ENCODE data around the gene UBA5.
"Not testable (repeated sequence)": the region's sequence is repeated elsewhere in the genome, so short reads cannot be mapped to it uniquely, and the experiment has no call there.

The UBA5 gene

DNA sequence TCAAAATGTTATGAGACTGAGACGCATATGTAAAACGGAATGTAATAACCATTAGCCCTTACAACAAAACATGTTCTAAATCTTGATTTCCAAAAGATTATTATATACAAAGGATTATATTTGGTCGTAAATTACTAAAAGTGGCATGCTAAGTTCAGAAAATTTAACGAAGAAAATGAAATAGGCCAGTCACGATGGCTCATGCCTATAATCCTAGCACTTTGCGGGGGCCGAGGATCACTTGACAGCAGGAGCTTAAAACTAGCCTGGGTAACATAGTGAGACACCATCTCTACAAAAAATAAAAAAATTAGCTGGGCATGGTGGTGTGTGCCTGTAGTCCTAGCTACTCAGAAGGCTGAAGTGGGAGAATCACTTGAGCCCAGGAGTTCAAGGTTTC is 29.5 kb upstream of the UBA5 start:
- no peak for DNase-seq (ENCODE audit: low read depth)
- peaks cover 38% of the 10 kb centered on the region for H3K36me3 ChIP-seq (ENCODE audit: control insufficient read depth, insufficient read depth, low read length, severe bottlenecking)

DNA sequence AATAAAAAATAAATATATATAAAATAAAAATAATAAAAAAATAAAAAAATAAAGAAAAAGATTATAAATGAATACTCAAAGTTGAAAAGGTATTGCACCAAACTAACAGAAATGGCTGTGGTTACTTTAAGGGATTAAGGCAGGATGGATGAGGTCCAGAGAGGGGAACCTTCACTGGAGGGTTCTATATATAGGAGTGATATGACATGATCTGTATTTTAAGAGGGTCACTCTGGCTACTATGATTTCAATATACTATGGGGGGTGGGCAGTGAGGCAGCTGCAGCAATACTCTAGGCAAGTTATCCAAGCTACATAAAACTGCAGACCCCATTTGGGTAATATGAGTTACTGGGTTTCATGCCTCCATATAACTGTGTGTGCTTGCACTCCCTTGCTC is 25.1 kb upstream of the UBA5 start:
- Histone ChIP-seq H3K4me1 (ENCODE audit: control insufficient read depth, insufficient read depth, low read length) (peaks cover 16% of the 10 kb centered on the region), H3K4me3 (ENCODE audit: low read length) (no peak overlapping the region), H3K9ac (ENCODE audit: low read length) (no peak overlapping the region), H3K27me3 (replicated peaks; ENCODE audit: control insufficient read depth, insufficient read depth, low read length) (no peaks in the 10 kb centered on the region), H3K9me3 (ENCODE audit: control insufficient read depth, low read length) (no peaks in the 10 kb centered on the region), H3K36me3 (ENCODE audit: control insufficient read depth, insufficient read depth, low read length, severe bottlenecking) (peaks cover 40% of the 10 kb centered on the region)
- no peak for DNase-seq (ENCODE audit: low read depth)

More for the DNA sequence above, 29.5 kb upstream of the UBA5 start:
- Histone ChIP-seq H3K9ac (ENCODE audit: low read length) (no peak overlapping the region), H3K4me3 (ENCODE audit: low read length) (no peak overlapping the region), H3K9me3 (ENCODE audit: control insufficient read depth, low read length) (no peaks in the 10 kb centered on the region), H3K27me3 (replicated peaks; ENCODE audit: control insufficient read depth, insufficient read depth, low read length) (no peaks in the 10 kb centered on the region), H3K4me1 (ENCODE audit: control insufficient read depth, insufficient read depth, low read length) (peaks cover 22% of the 10 kb centered on the region)

DNA sequence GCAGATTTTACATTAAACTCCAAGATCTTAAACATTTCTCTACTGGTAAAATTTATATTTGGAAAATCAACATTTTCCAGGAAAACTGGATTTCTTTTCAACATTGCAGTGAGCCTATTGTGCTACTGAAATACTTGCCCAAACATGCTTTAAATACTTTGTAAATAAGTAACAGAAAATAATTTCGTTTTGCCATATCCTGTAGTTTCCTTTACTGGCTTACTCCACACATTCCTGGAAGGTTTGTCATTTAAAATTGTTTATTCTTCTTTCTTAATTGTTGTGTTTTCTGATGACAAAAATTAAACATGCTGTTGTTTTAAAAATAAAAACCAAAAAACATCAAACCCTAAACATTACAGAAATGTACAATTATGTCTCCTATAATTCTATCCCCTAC is 22.5 kb upstream of the UBA5 start:
- Histone ChIP-seq H3K9ac (ENCODE audit: low read length) (peak overlapping the region; percentile 20), H3K4me1 (ENCODE audit: control insufficient read depth, insufficient read depth, low read length) (peaks cover 13% of the 10 kb centered on the region), H3K27me3 (replicated peaks; ENCODE audit: control insufficient read depth, insufficient read depth, low read length) (no peaks in the 10 kb centered on the region), H3K9me3 (ENCODE audit: control insufficient read depth, low read length) (no peaks in the 10 kb centered on the region), H3K36me3 (ENCODE audit: control insufficient read depth, insufficient read depth, low read length, severe bottlenecking) (peaks cover 44% of the 10 kb centered on the region), H3K4me3 (ENCODE audit: low read length) (peak overlapping the region; percentile 14)
- peak; percentile 74 for DNase-seq (ENCODE audit: low read depth)

DNA sequence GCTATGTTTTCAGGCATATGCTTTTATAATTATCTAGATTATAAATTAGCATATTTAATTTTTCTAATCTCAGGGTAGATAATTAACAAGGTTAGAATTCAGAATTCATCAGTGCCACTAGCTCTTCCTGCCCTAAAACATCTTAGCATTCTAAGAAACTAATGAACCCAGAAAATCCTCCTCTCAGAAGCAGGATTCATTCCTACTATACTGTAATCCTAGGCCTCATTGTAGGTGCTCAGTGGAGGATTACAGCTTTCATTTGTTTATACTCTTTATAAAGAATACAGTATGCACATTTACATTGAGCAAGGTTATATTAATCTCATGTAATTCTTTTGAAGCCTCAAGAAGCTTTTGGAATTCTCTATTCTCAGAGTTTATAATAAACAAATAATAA is 21.4 kb upstream of the UBA5 start:
- Histone ChIP-seq H3K27me3 (replicated peaks; ENCODE audit: control insufficient read depth, insufficient read depth, low read length) (no peaks in the 10 kb centered on the region), H3K36me3 (ENCODE audit: control insufficient read depth, insufficient read depth, low read length, severe bottlenecking) (peaks cover 49% of the 10 kb centered on the region), H3K4me1 (ENCODE audit: control insufficient read depth, insufficient read depth, low read length) (peaks cover 13% of the 10 kb centered on the region), H3K9ac (ENCODE audit: low read length) (no peak overlapping the region), H3K9me3 (ENCODE audit: control insufficient read depth, low read length) (no peaks in the 10 kb centered on the region), H3K4me3 (ENCODE audit: low read length) (no peak overlapping the region)
- no peak for DNase-seq (ENCODE audit: low read depth)

DNA sequence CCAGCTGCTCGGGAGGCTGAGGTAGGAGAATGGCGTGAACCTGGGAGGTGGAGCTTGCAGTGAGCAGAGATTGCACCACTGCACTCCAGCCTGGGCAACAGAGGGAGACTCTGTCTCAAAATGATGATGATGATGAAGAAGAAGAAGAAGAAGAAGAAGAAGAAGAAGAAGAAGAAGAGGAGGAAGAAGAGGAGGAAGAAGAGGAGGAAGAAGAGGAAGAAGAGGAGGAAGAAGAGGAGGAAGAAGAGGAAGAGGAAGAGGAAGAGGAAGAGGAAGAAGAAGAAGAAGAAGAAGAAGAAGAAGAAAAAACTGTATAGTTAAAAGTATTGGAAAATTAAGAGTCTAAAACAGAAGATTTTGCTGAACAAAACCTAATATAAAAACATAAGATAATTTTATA is 18.7 kb upstream of the UBA5 start:
- not testable (repeated sequence) for DNase-seq (ENCODE audit: low read depth); H3K9me3 ChIP-seq (ENCODE audit: control insufficient read depth, low read length); H3K4me3 ChIP-seq (ENCODE audit: low read length); H3K27me3 ChIP-seq (replicated peaks; ENCODE audit: control insufficient read depth, insufficient read depth, low read length)
- Histone ChIP-seq H3K36me3 (ENCODE audit: control insufficient read depth, insufficient read depth, low read length, severe bottlenecking) (peaks cover 46% of the 10 kb centered on the region), H3K4me1 (ENCODE audit: control insufficient read depth, insufficient read depth, low read length) (peaks cover 13% of the 10 kb centered on the region), H3K9ac (ENCODE audit: low read length) (peak overlapping the region; percentile 29)

DNA sequence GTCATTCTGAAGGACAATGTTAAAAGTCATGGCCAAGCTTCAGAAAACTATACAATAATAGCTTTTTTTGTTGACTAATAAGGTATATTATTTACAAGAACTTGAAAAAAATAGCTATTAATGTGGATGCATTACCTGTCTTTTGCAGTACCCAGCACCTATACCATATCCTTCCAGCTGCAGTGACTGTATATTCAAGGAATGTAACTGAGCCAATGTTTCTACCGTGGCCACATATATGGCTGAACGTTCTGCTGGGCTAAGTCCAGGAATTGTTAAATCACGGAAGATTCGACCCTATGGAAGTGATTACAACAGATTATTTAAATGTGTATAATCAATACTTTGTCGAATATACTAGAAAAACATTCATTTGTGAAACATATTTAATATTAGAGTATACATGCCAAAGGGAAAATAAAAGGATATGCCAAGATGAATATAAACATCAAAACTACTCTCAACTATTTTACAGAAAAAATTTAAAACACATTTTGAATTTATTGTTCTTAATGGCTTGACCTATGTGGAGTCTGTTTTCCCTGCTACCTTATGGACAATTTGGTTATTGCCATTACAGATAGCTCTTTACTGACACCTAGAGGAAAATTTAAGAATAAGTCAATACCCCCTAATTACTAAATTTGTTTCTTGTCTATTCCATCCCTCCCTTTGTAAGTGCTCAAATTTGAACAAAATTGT is 18.1 kb upstream of the UBA5 start:
- DNase-seq (ENCODE audit: low read depth) = peak; percentile 84

DNA sequence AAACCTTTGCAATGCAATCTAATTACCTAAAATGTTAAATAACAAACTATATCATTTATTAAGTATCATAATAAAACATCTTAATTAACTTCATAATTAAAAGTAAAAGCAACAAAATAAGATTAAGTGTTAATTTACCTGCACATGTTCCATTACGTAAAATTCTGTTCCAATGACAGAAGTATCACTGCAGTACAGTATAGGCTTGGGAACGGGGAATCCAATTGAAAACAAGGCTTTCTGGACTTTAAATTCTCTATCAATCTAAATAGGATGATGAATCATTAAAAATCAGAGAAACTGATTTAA is 17.6 kb upstream of the UBA5 start:
- Histone ChIP-seq H3K36me3 (ENCODE audit: control insufficient read depth, insufficient read depth, low read length, severe bottlenecking) (peaks cover 43% of the 10 kb centered on the region), H3K9ac (ENCODE audit: low read length) (no peak overlapping the region), H3K27me3 (replicated peaks; ENCODE audit: control insufficient read depth, insufficient read depth, low read length) (no peaks in the 10 kb centered on the region), H3K9me3 (ENCODE audit: control insufficient read depth, low read length) (no peaks in the 10 kb centered on the region), H3K4me3 (ENCODE audit: low read length) (no peak overlapping the region), H3K4me1 (ENCODE audit: control insufficient read depth, insufficient read depth, low read length) (peaks cover 7% of the 10 kb centered on the region)
- no peak for DNase-seq (ENCODE audit: low read depth)

More for the DNA sequence above, 18.1 kb upstream of the UBA5 start:
- H3K36me3 ChIP-seq (ENCODE audit: control insufficient read depth, insufficient read depth, low read length, severe bottlenecking) = peaks cover 43% of the 10 kb centered on the region
- no peaks in the 10 kb centered on the region for H3K27me3 ChIP-seq (replicated peaks; ENCODE audit: control insufficient read depth, insufficient read depth, low read length)
- no peak overlapping the region for H3K4me3 ChIP-seq (ENCODE audit: low read length)
- peak overlapping the region; percentile 29 for H3K9ac ChIP-seq (ENCODE audit: low read length)
- peaks cover 12% of the 10 kb centered on the region for H3K4me1 ChIP-seq (ENCODE audit: control insufficient read depth, insufficient read depth, low read length)
- no peaks in the 10 kb centered on the region for H3K9me3 ChIP-seq (ENCODE audit: control insufficient read depth, low read length)

DNA sequence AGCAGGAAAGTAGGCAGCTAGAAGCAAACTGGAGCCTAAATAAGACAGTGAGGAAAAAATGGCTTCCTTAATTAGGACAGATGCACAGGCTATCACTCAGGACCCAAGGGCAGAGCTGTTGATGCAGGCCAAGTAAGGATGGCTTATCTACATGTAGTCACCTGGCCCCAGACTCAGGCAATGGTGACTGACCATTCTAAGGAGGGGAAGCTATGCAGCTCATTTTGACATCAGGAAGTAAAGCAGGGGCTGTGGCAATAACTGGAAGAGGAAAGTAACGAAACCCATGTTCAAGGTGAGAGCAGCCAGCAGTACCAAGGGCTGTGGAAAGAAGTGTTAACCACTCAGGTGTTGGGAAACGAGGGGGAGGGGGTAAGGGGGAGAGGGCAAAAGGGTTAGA is 16.8 kb upstream of the UBA5 start:
- H3K4me3 ChIP-seq (ENCODE audit: low read length) = no peak overlapping the region
- H3K9ac ChIP-seq (ENCODE audit: low read length) = no peak overlapping the region
- H3K27me3 ChIP-seq (replicated peaks; ENCODE audit: control insufficient read depth, insufficient read depth, low read length) = no peaks in the 10 kb centered on the region

DNA sequence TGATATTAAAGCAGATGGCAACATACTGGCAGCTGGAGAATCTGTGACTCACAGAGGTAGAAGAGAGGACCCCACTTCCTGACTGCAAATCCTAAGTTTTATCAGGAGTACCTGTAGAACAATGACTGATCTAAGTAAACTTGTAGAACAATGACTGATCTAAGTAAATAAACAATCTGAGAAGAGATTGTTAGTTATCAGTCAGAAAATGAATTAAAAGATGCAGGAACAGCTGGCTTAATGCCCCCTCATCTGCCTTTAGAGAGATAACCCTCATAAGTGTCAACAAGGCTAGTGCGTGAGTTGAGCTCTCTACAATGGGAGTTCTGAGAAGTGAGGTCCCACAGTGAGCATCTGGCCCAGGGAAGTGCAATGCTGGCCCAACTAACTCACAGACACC is 15.1 kb upstream of the UBA5 start:
- DNase-seq (ENCODE audit: low read depth) = no peak
- H3K4me1 ChIP-seq (ENCODE audit: control insufficient read depth, insufficient read depth, low read length) = no peaks in the 10 kb centered on the region
- H3K27me3 ChIP-seq (replicated peaks; ENCODE audit: control insufficient read depth, insufficient read depth, low read length) = no peaks in the 10 kb centered on the region
- peaks cover 19% of the 10 kb centered on the region for H3K36me3 ChIP-seq (ENCODE audit: control insufficient read depth, insufficient read depth, low read length, severe bottlenecking)
- H3K4me3 ChIP-seq (ENCODE audit: low read length) = no peak overlapping the region
- no peaks in the 10 kb centered on the region for H3K9me3 ChIP-seq (ENCODE audit: control insufficient read depth, low read length)
- H3K9ac ChIP-seq (ENCODE audit: low read length) = no peak overlapping the region

More for the DNA sequence above, 16.8 kb upstream of the UBA5 start:
- Histone ChIP-seq H3K4me1 (ENCODE audit: control insufficient read depth, insufficient read depth, low read length) (no peaks in the 10 kb centered on the region), H3K9me3 (ENCODE audit: control insufficient read depth, low read length) (no peaks in the 10 kb centered on the region), H3K36me3 (ENCODE audit: control insufficient read depth, insufficient read depth, low read length, severe bottlenecking) (peaks cover 34% of the 10 kb centered on the region)
- no peak for DNase-seq (ENCODE audit: low read depth)

DNA sequence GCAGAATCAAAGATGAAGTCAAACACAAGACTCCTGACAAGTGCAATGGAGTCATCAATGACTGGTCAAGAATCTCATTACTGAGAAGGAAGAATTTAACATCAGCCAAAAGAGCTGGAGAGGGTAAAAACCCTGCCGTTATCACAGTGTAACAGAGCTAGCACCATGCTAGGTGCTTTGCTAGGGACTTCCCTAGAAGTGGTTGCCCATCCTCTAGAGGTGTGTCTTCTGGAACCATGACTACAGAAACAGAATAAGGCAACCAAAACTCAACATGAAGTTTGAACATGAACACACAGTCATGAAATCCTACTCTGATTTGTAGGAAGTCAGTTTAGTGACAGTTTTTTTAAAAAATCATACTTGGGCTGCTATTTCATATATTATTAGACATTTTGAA is 10.0 kb upstream of the UBA5 start:
- Histone ChIP-seq H3K27me3 (replicated peaks; ENCODE audit: control insufficient read depth, insufficient read depth, low read length) (no peaks in the 10 kb centered on the region), H3K9ac (ENCODE audit: low read length) (no peak overlapping the region), H3K36me3 (ENCODE audit: control insufficient read depth, insufficient read depth, low read length, severe bottlenecking) (no peaks in the 10 kb centered on the region), H3K4me1 (ENCODE audit: control insufficient read depth, insufficient read depth, low read length) (peaks cover 18% of the 10 kb centered on the region), H3K9me3 (ENCODE audit: control insufficient read depth, low read length) (no peaks in the 10 kb centered on the region), H3K4me3 (ENCODE audit: low read length) (no peak overlapping the region)
- DNase-seq (ENCODE audit: low read depth) = no peak

DNA sequence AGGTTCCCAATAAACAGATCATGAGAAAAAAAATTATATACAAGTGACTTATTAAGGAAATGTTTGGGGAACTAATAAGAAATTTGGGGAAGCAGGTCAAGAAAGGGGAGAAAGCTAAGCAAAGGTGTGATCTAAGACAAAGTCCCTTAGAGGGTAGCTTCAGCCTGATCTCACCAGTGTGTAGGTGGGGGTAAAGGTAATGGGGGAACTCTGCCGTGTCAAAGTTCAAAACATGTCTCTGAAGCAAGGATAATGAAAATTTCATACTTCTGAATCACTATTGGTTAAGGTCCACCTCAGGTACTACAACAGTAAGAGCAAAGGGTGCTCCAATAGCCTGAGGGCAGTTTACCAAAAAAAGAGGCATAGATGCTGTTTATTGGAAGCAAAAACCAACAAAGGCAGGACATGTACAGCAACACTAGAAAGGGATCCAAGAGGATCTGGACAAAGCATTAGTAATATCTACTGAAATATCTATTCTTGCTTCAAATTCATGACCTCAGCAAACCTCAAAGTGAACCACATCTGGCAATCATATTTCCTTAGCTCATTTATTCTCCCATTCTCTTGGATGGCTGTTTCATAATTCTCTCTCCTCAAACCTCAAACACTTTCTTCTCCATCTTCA is 7.4 kb upstream of the UBA5 start:
- peaks cover 25% of the 10 kb centered on the region for H3K4me1 ChIP-seq (ENCODE audit: control insufficient read depth, insufficient read depth, low read length)
- peak; percentile 16 for DNase-seq (ENCODE audit: low read depth)
- H3K4me3 ChIP-seq (ENCODE audit: low read length) = no peak overlapping the region
- no peak overlapping the region for H3K9ac ChIP-seq (ENCODE audit: low read length)
- H3K9me3 ChIP-seq (ENCODE audit: control insufficient read depth, low read length) = no peaks in the 10 kb centered on the region
- no peaks in the 10 kb centered on the region for H3K27me3 ChIP-seq (replicated peaks; ENCODE audit: control insufficient read depth, insufficient read depth, low read length)
- no peaks in the 10 kb centered on the region for H3K36me3 ChIP-seq (ENCODE audit: control insufficient read depth, insufficient read depth, low read length, severe bottlenecking)

DNA sequence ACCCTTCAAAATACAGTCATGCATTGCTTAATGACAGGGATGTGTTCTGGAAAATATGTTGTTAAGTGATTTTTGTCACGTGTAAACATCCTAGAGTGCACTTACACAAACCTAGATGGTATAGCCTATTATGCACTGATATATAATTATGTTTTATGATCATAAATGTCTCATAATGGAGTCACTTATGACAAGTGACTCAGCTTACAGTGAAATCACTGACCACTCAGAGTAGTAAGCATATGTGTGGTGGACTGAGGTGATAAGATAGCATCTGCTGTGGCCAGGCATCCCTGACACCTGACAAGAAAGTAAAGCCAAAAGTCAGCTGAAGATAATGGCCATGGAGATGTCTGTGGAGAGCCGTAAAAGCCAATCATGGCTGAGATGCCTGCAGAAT is 5.9 kb upstream of the UBA5 start:
- Histone ChIP-seq H3K4me1 (ENCODE audit: control insufficient read depth, insufficient read depth, low read length) (peaks cover 34% of the 10 kb centered on the region), H3K36me3 (ENCODE audit: control insufficient read depth, insufficient read depth, low read length, severe bottlenecking) (no peaks in the 10 kb centered on the region), H3K9ac (ENCODE audit: low read length) (no peak overlapping the region), H3K4me3 (ENCODE audit: low read length) (no peak overlapping the region), H3K27me3 (replicated peaks; ENCODE audit: control insufficient read depth, insufficient read depth, low read length) (no peaks in the 10 kb centered on the region), H3K9me3 (ENCODE audit: control insufficient read depth, low read length) (no peaks in the 10 kb centered on the region)
- no peak for DNase-seq (ENCODE audit: low read depth)

Data from adipocyte (in vitro differentiated cells).